Measurements from ENCODE around the gene CDC23. TPM values are rescaled to one million over a fixed set of nuclear protein-coding genes. Genes with fewer than 3 reads are reported as not detected.

The CDC23 gene
- total RNA-seq, 1 experiment from 2014 or later: 40.0 TPM

GRCh38 chr5:138178516-138179276 lies 34.4 kb downstream of the CDC23 start, which contains the start of the genes BRD8 and KIF20A (continued):
- TF ChIP-seq ZNF274 (IDR thresholded peaks at IDR 0.05; ENCODE audit: low read depth, low read length): no peak
- TF ChIP-seq ATF3 (IDR thresholded peaks at IDR 0.05): no peak
- no peak for TF ChIP-seq SP1 (IDR thresholded peaks at IDR 0.05; ENCODE audit: low read depth)

GRCh38 chr5:138177941-138178515 lies 35.1 kb downstream of the CDC23 start:
- TF ChIP-seq EZH2phosphoT487 (IDR thresholded peaks at IDR 0.05; ENCODE audit: borderline replicate concordance) (no peak), TCF7L2 (IDR thresholded peaks at IDR 0.05; ENCODE audit: borderline replicate concordance, extremely low read depth, insufficient read depth, insufficient read length) (peak; percentile 34)
- Histone ChIP-seq H4K20me1 (ENCODE audit: insufficient read depth) (no peaks in the 10 kb centered on the region), H3K4me3 (replicated peaks in 1 of 2; ENCODE audit: low read depth in 1 of 2, low read length in 2 of 2) (peak overlapping the region; percentile 88 to 99), H3K9me2 (ENCODE audit: insufficient read depth) (no peaks in the 10 kb centered on the region), H3K36me3 (ENCODE audit: control insufficient read depth in 1 of 2, insufficient read depth in 2 of 2, low read length in 2 of 2) (peaks cover 34 to 35% of the 10 kb centered on the region in 2 experiments), H2AFZ (ENCODE audit: low read depth, low read length, poor library complexity, severe bottlenecking) (peak overlapping the region; percentile 89), H3K79me2 (ENCODE audit: insufficient read depth, low read length) (peaks cover 72% of the 10 kb centered on the region), H3K27me3 (ENCODE audit: insufficient read depth, low read length) (no peaks in the 10 kb centered on the region), H3K4me1 (ENCODE audit: control insufficient read depth in 1 of 2, insufficient read depth in 2 of 2, low read length in 2 of 2) (peaks cover 0 to 10% of the 10 kb centered on the region in 2 experiments; a peak in 1 of 4 replicates), H3K4me2 (ENCODE audit: low read length) (peak overlapping the region; percentile 86), H3K9ac (ENCODE audit: low read length) (peak overlapping the region; percentile 86), H3K9me3 (ENCODE audit: control insufficient read depth in 1 of 2, insufficient read depth in 1 of 2, low read depth in 1 of 2, low read length in 2 of 2) (no peaks in the 10 kb centered on the region), H3K27ac (ENCODE audit: low read depth, low read length) (peak overlapping the region; percentile 82)
- BruUV-seq (replicated peaks): TSS peak; percentile 77
- CTCF ChIA-PET: no interaction called here
- peak; percentile 30 for ATAC-seq
- DNase-seq (ENCODE audit: low read depth, low spot score): no peak
- RAD21 ChIA-PET (ENCODE audit: low non-redundant PET in 1 of 2, low total read pairs in 2 of 2, uncharacterized antibody in 2 of 2, unreplicated experiment in 2 of 2): no interaction called here
- intact Hi-C loops (cut with micrococcal nuclease): loop anchor here (5.0 kb wide), 1 partner anchor 174 kb away; the partner anchor contains the start of gene KDM3B
- POLR2A ChIA-PET: interaction anchor here (1.4 kb wide), 1 partner anchor 153 kb away, joined by 4 read pairs; the partner anchor contains the start of gene CDC25C

- POLR2A ChIA-PET: no interaction called here
These were observed 42.8 kb downstream of the CDC23 start for GRCh38 chr5:138170299-138170698.

More at GRCh38 chr5:138170299-138170698, 42.8 kb downstream of the CDC23 start:
- Histone ChIP-seq H2AFZ (ENCODE audit: low read depth, low read length, poor library complexity, severe bottlenecking) (no peak overlapping the region), H3K9me3 (ENCODE audit: control insufficient read depth in 1 of 2, insufficient read depth in 1 of 2, low read depth in 1 of 2, low read length in 2 of 2) (no peaks in the 10 kb centered on the region), H3K9me2 (ENCODE audit: insufficient read depth) (no peaks in the 10 kb centered on the region), H3K27ac (ENCODE audit: low read depth, low read length) (no peak overlapping the region), H3K27me3 (ENCODE audit: insufficient read depth, low read length) (no peaks in the 10 kb centered on the region), H3K4me1 (ENCODE audit: control insufficient read depth in 1 of 2, insufficient read depth in 2 of 2, low read length in 2 of 2) (no peaks in the 10 kb centered on the region), H4K20me1 (ENCODE audit: insufficient read depth) (no peaks in the 10 kb centered on the region), H3K4me3 (replicated peaks in 1 of 2; ENCODE audit: low read depth in 1 of 2, low read length in 2 of 2) (no peak overlapping the region), H3K36me3 (ENCODE audit: control insufficient read depth in 1 of 2, insufficient read depth in 2 of 2, low read length in 2 of 2) (peaks cover 63 to 76% of the 10 kb centered on the region in 2 experiments), H3K79me2 (ENCODE audit: insufficient read depth, low read length) (peaks cover 21% of the 10 kb centered on the region), H3K9ac (ENCODE audit: low read length) (no peak overlapping the region), H3K4me2 (ENCODE audit: low read length) (no peak overlapping the region)
- no peak for ATAC-seq
- intact Hi-C loops (cut with micrococcal nuclease): no loop called here
- no peak for TF ChIP-seq CEBPB (IDR thresholded peaks at IDR 0.05; ENCODE audit: low read depth)
- no peak for TF ChIP-seq CBX3 (IDR thresholded peaks at IDR 0.05; ENCODE audit: low read depth)
- TF ChIP-seq RAD21 (IDR thresholded peaks at IDR 0.05; ENCODE audit: low read depth): no peak
- TF ChIP-seq YY1 (IDR thresholded peaks at IDR 0.05; ENCODE audit: extremely low read depth, insufficient replicate concordance, low read depth, low read length): no peak
- no peak for TF ChIP-seq EZH2phosphoT487 (IDR thresholded peaks at IDR 0.05; ENCODE audit: borderline replicate concordance)
- TF ChIP-seq SRF (IDR thresholded peaks at IDR 0.05; ENCODE audit: low read depth): no peak
- no peak for TF ChIP-seq ZFX (IDR thresholded peaks at IDR 0.05)
- TF ChIP-seq ELF1 (IDR thresholded peaks at IDR 0.05; ENCODE audit: borderline replicate concordance, low read depth): no peak
- ChIA-PET RAD21 (ENCODE audit: low non-redundant PET in 1 of 2, low total read pairs in 2 of 2, uncharacterized antibody in 2 of 2, unreplicated experiment in 2 of 2) (no interaction called here), CTCF (no interaction called here)
- BruUV-seq (replicated peaks): no TSS peak
- DNase-seq (ENCODE audit: low read depth, low spot score): no peak

Data from HCT116 (cell line).